BLaER1 (cell line): ENCODE data around the gene ABITRAM.
A peak's percentile ranks its signal among the peaks of the same experiment; 100 is the strongest.

Experiments used
- H3K27ac ChIP-seq: shearing (Covaris generic); formaldehyde crosslinking; 2 replicates; pipeline ENCODE4 v1.8.1; 2022
- H3K27me3 ChIP-seq: shearing (Covaris generic); formaldehyde crosslinking; 2 replicates; pipeline ENCODE4 v1.8.1; 2022
- H3K36me3 ChIP-seq: shearing (Covaris generic); formaldehyde crosslinking; 2 replicates; pipeline ENCODE4 v1.8.1; 2022
- H3K4me1 ChIP-seq: shearing (Covaris generic); formaldehyde crosslinking; 2 replicates; pipeline ENCODE4 v1.8.1; 2022
- H3K4me2 ChIP-seq: shearing (Covaris generic); formaldehyde crosslinking; 2 replicates; pipeline ENCODE4 v1.8.1; 2022
- H3K4me3 ChIP-seq: shearing (Covaris generic); formaldehyde crosslinking; 2 replicates; pipeline ENCODE4 v1.8.1; 2022
- H3K9ac ChIP-seq: shearing (Covaris generic); formaldehyde crosslinking; 2 replicates; pipeline ENCODE4 v1.8.1; 2022
- H3K9me3 ChIP-seq: shearing (Covaris generic); formaldehyde crosslinking; 2 replicates; pipeline ENCODE4 v1.8.1; 2022
- H4K20me1 ChIP-seq: shearing (Covaris generic); formaldehyde crosslinking; 2 replicates; pipeline ENCODE4 v1.8.1; 2022
- Cebpa-rat ChIP-seq: shearing (Covaris generic); IDR thresholded peaks from 2 replicates; pipeline ENCODE4 v1.8.1; 2022

ABITRAM gene

GRCh38 chr9:108928386-108928785 lies 5.8 kb upstream of the ABITRAM start:
- Histone ChIP-seq H3K27me3 (no peaks in the 10 kb centered on the region), H3K4me1 (peaks cover 14% of the 10 kb centered on the region), H3K9me3 (no peaks in the 10 kb centered on the region), H3K9ac (no peak overlapping the region), H3K4me2 (no peak overlapping the region), H3K27ac (no peak overlapping the region), H4K20me1 (0 out of 2 replicates have a peak, but pooled peaks cover 7% of the 10 kb centered on the region), H3K36me3 (peaks cover 69% of the 10 kb centered on the region), H3K4me3 (no peak overlapping the region)
- no peak for TF ChIP-seq Cebpa-rat

GRCh38 chr9:108933231-108933717 lies 926 bp upstream of the ABITRAM start:
- Histone ChIP-seq H3K4me1 (peaks cover 21% of the 10 kb centered on the region), H3K4me2 (peak overlapping the region; percentile 81), H4K20me1 (peaks cover 11% of the 10 kb centered on the region; the same call in 1 of the 2 replicates), H3K36me3 (peaks cover 30% of the 10 kb centered on the region), H3K27me3 (no peaks in the 10 kb centered on the region), H3K4me3 (peak overlapping the region; percentile 94), H3K27ac (peak overlapping the region; percentile 84), H3K9me3 (no peaks in the 10 kb centered on the region), H3K9ac (peak overlapping the region; percentile 92)
- no peak for TF ChIP-seq Cebpa-rat

- H3K4me1 ChIP-seq, result peaks cover 21% of the 10 kb centered on the region
- TF ChIP-seq Cebpa-rat, result no peak
These were observed 380 bp upstream of the ABITRAM start, which contains the start of gene ELP1 for GRCh38 chr9:108933718-108934322. ELP1 (minus strand) TSS chr9:108934124; CDS start chr9:108931146, 2,978 bp downstream.

DNA sequence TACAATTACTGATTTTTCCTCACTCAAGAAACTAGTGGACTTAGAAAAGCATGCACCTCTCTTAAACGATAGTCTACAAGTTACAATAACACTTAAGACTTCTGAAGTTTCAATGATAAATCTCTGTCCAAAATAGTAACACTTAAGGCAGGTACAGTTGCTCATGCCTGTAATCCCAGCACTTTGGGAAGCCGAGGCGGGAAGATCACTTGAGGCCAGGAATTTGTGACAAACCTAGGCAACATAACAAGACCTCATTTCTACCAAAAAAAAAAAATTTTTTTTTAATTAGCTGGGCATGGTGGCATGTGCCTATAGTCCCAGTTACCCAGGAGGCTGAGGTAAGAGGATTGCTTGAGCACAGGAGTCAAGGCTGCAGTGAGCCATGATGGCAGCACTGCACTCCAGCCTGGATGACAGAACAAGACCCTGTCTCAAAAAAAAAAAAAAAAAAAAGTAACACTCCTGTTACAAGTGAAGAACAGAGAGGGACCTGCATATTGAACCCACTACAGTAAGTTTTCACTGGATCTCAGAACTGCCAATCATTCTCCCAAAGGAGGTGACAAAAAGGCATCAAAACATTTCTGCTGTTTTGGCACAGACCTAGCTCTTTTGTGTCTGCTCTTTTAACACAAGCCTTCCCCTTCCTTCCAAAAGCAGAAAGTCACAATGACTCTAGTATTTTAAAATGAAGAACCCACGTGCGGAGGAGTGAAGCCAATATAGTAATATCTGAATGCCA lies 3.5 kb downstream of the ABITRAM start:
- Histone ChIP-seq H3K9ac (no peak overlapping the region), H4K20me1 (peaks cover 7% of the 10 kb centered on the region; the same call in 1 of the 2 replicates), H3K4me1 (peaks cover 11% of the 10 kb centered on the region), H3K4me2 (no peak overlapping the region), H3K27ac (no peak overlapping the region), H3K9me3 (no peaks in the 10 kb centered on the region), H3K4me3 (no peak overlapping the region), H3K36me3 (peaks cover 43% of the 10 kb centered on the region), H3K27me3 (no peaks in the 10 kb centered on the region)
- TF ChIP-seq Cebpa-rat, result no peak

More at GRCh38 chr9:108933718-108934322, 380 bp upstream of the ABITRAM start, which contains the start of gene ELP1:
- H3K36me3 ChIP-seq, result peaks cover 26% of the 10 kb centered on the region
- peak within 1 kb of the TSS; percentile 84 for H3K27ac ChIP-seq
- H3K9ac ChIP-seq, result peak within 1 kb of the TSS; percentile 92
- H3K4me2 ChIP-seq, result peak within 1 kb of the TSS; percentile 88
- H3K27me3 ChIP-seq, result no peaks in the 10 kb centered on the region
- H3K9me3 ChIP-seq, result no peaks in the 10 kb centered on the region
- H4K20me1 ChIP-seq, result peaks cover 12% of the 10 kb centered on the region; the same call in 1 of the 2 replicates
- peak within 1 kb of the TSS; percentile 94 for H3K4me3 ChIP-seq

GRCh38 chr9:108939975-108940374 lies 5.8 kb downstream of the ABITRAM start:
- Histone ChIP-seq H3K4me3 (no peak overlapping the region), H3K9me3 (no peaks in the 10 kb centered on the region), H3K27me3 (no peaks in the 10 kb centered on the region), H3K36me3 (peaks cover 58% of the 10 kb centered on the region), H3K4me1 (peaks cover 5% of the 10 kb centered on the region), H3K4me2 (no peak overlapping the region), H4K20me1 (peaks cover 5% of the 10 kb centered on the region; the same call in 1 of the 2 replicates), H3K9ac (no peak overlapping the region), H3K27ac (no peak overlapping the region)
- TF ChIP-seq Cebpa-rat, result no peak

GRCh38 chr9:108950168-108950567 lies 16.0 kb downstream of the ABITRAM start:
- Histone ChIP-seq H3K27ac (no peak overlapping the region), H3K9ac (no peak overlapping the region), H3K4me2 (no peak overlapping the region), H3K27me3 (no peaks in the 10 kb centered on the region), H3K4me1 (0 out of 2 replicates have a peak, but pooled peaks cover 3% of the 10 kb centered on the region), H3K36me3 (peaks cover 22% of the 10 kb centered on the region), H3K9me3 (no peaks in the 10 kb centered on the region), H4K20me1 (no peaks in the 10 kb centered on the region), H3K4me3 (no peak overlapping the region)
- no peak for TF ChIP-seq Cebpa-rat

GRCh38 chr9:108951578-108951977 lies 17.4 kb downstream of the ABITRAM start:
- no peaks in the 10 kb centered on the region for H3K27me3 ChIP-seq
- H3K4me3 ChIP-seq, result no peak overlapping the region
- TF ChIP-seq Cebpa-rat, result no peak
- 0 out of 2 replicates have a peak, but pooled peaks cover 3% of the 10 kb centered on the region for H3K4me1 ChIP-seq
- no peaks in the 10 kb centered on the region for H3K9me3 ChIP-seq
- H3K27ac ChIP-seq, result no peak overlapping the region
- H3K36me3 ChIP-seq, result peaks cover 22% of the 10 kb centered on the region
- no peaks in the 10 kb centered on the region for H4K20me1 ChIP-seq
- H3K9ac ChIP-seq, result no peak overlapping the region
- no peak overlapping the region for H3K4me2 ChIP-seq

DNA sequence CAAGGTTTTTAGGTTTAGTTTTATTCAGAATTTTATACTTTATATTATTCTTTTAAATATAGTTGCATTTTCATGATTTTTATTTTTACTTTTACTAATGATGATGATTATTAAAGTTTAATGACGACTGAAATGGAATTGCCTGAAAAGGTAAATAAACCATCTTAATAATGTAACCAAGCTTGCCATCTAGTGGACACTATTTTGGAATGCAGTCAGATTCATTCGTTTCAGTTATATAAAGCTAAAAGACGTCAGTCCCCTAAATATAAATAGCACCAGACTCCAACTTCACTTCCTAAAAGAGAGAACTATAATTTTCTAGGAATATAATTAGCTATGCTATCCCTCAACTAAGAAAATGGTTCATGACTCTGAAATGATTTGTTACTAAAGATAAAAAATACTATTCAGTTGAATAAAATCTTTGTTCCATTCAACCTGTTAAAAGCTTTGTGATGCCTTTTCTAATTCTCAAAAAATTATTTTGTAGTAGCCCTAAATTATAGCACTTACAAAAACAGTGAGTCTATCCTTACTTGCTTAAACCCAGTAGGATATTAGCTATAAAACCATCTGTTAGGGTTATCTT lies 19.9 kb downstream of the ABITRAM start:
- Histone ChIP-seq H3K4me1 (0 out of 2 replicates have a peak, but pooled peaks cover 3% of the 10 kb centered on the region), H3K27ac (no peak overlapping the region), H4K20me1 (no peaks in the 10 kb centered on the region), H3K4me2 (no peak overlapping the region), H3K27me3 (no peaks in the 10 kb centered on the region), H3K36me3 (peaks cover 12% of the 10 kb centered on the region; the same call in 1 of the 2 replicates), H3K9me3 (no peaks in the 10 kb centered on the region), H3K9ac (no peak overlapping the region), H3K4me3 (no peak overlapping the region)
- no peak for TF ChIP-seq Cebpa-rat

DNA sequence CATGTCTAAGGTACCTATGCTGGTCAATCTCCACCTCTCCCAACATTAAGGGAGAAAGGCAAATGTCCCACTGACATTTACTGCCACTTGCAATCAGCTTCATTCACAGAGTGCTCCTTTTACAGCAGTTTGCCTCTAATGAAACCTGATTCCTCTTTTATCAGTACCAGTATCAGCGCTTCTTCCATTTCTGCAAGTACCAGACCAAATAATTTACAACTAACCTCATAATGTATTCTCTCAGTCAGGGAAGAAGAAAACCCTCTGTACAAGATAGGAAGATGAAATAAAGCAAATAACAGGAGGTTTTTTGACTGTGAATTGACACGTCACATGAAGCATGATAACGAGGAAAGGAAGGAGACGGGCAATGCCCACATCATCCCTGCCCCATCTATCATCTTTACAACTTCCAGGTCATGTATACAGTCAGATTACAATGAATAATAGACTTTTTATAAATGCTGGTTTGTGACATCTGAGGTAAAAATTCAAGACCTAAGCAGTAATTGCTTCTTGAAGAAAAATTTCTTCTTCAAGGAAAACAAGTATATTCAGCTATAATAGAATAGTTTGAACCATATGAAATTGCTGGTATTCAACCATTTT lies 21.9 kb downstream of the ABITRAM start:
- no peak for TF ChIP-seq Cebpa-rat
- no peaks in the 10 kb centered on the region for H3K9me3 ChIP-seq
- H3K27ac ChIP-seq, result no peak overlapping the region
- H3K4me2 ChIP-seq, result no peak overlapping the region
- H3K4me1 ChIP-seq, result 0 out of 2 replicates have a peak, but pooled peaks cover 7% of the 10 kb centered on the region
- no peaks in the 10 kb centered on the region for H3K27me3 ChIP-seq
- H3K4me3 ChIP-seq, result no peak overlapping the region
- H4K20me1 ChIP-seq, result no peaks in the 10 kb centered on the region
- H3K9ac ChIP-seq, result no peak overlapping the region
- H3K36me3 ChIP-seq, result peaks cover 12% of the 10 kb centered on the region; the same call in 1 of the 2 replicates
